Measurements from ENCODE around the gene CTPS1.

CTPS1 gene, protein sequence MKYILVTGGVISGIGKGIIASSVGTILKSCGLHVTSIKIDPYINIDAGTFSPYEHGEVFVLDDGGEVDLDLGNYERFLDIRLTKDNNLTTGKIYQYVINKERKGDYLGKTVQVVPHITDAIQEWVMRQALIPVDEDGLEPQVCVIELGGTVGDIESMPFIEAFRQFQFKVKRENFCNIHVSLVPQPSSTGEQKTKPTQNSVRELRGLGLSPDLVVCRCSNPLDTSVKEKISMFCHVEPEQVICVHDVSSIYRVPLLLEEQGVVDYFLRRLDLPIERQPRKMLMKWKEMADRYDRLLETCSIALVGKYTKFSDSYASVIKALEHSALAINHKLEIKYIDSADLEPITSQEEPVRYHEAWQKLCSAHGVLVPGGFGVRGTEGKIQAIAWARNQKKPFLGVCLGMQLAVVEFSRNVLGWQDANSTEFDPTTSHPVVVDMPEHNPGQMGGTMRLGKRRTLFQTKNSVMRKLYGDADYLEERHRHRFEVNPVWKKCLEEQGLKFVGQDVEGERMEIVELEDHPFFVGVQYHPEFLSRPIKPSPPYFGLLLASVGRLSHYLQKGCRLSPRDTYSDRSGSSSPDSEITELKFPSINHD

DNA sequence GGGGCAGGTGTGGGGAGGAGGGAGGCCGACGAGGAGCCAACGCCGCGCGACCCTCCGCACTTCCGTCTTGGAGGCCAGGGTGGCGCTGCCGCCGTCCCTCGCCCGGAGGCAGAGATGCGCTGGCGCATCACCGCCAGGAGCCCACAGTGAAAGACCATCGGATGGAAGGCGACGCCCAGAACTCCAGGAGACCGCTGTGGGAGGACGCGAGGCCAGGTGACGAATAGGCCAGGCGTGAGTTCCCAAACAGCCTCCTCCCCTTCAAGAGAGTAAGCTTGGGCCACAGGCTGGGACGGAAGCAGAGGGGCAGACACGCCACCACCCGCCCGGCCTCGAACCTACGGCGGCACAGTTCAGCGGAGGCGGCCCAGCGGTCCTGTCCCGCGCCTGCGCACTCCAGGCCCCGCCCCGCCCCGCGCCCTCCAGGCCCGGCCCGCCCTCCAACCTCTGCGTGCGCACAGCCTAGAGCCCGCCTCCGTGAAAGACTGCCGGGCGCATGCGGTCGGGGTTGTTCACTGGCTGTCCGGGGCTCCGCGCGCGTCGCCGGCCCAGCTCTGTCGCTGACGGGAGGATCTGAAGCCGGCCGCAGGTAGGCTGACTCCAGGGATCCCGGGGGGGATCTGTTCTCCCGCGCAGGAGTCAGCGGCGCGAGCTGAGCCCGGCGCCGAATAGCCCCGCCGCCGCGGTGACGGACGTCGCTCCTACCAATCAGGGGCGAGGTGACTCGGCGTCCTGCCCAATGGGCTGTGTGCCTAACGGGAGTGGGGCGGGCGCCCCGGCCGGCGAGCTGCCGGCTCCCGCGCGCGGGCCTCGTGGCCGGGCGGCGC lies at the start of gene CTPS1:
CTPS1 (plus strand) TSS at position 456 of the 827 bp plus-strand sequence. CDS start 3,595 bp downstream, outside the sequence.
- peak; percentile 90 to 91 for DNase-seq (ENCODE audit: low read depth in 2 of 2)

DNA sequence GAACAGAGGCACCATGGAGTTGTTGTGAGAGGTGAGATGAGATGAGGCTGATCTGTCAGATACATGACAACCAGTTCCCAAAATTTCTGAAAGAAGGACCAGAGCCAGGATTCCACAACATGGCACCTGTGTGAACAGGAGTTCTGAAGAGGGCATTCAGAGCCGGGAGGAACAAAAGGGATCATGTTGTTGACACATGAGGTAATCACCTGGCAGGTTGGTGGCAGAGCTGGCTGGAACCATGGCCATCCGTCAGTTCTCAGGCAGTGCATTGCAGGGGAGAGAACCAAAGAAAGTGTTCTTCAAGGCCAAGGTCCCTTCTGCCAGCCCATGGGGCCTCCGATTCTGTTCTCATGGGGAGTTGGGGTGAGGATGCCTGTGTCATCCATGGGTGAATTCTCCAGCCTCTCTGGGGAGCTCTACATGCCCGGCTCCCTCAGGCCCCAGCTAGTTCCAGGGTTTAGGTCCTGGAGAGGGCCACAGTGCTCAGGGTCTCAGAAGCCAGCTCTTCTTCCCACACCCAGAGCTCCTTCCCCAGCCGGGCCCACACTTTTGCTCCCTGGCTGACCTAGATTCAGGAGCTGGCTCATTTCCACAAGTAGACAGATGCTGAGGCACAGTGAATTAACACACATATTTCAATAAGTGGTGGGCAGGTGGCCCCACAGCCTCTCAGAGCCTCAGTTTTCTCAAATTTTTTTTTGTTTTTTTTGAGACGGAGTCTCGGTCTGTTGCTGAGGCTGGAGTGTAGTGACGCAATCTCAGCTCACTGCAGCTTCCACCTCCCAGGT lies 49.1 kb upstream of the CTPS1 start:
- no peak for DNase-seq (ENCODE audit: low read depth in 2 of 2)

DNA sequence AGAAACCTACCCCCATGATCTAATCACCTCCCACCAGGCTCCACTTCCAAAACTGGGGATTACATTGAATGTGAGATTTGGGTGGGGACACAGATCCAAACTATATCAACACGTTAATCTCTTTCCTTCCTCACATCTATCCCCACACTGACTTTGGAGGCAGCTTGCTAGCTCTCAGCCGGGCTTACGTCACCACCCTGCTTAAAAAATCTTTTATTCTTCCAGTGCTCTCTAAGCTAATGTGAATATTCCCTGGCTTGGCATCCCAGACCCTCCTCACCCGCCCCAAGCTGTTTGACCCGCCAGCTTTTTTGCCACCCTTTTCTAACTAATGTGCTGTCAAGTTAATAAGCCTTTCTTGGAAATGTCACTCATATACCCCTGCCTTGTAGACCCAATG lies 47.9 kb upstream of the CTPS1 start:
- DNase-seq (ENCODE audit: low read depth in 2 of 2) = no peak

DNA sequence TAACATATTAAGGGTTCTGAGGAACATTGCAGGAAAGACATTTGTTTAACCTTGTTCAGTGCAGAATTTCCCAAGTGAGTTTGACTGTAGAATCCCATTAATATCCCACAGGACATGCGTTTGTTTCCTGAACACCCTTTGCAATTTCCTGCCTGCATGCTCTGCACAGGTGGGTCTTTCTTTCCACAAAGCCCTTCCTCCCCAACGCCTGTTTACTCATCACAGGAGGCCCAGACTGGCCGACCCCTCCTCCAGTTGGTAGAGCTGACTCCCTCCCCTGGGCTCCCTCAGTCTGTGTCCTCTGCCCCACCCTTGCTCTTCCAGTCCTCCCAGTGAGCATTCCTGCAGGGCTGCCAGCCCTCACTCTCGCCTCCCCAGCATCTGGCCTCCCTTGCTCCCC lies 47.5 kb upstream of the CTPS1 start:
- no peak for DNase-seq (ENCODE audit: low read depth in 2 of 2)

DNA sequence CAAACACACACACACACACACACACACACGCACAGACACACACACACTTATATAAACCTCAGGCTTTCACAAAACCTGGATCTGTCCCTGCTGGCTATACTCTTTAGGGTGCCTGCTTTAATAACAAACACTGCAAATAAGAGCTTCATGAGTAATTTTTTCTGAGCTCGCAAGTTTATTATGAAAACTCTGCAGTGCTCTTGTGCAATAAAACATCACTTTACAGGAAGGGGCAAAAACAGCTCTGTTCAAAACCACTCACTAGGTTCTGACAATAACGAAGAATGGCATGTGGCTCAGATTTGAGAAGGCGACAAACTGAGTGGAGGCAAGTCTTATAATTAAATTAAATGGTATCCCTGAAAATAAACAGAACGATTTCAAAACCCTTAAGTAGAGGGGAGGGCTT lies 42.6 kb upstream of the CTPS1 start:
- no peak for DNase-seq (ENCODE audit: low read depth in 2 of 2)

DNA sequence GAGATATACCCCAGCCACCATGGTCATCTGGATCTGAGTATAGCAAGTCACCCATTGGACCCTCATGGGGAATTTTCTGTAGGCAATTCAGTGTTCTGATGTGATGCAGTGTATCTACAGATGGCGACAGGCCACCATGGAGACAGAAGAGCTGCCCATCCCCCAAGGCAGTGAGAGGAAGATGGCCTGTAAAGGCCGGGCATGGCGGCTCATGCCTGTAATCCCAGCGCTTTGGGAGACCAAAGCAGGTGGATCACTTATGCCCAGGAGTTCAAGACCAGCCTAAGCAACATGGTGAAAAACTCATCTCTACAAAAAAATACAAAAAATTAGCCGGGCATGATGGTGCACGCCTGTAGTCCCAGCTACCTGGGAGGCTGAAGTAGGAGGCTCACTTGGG lies 41.1 kb upstream of the CTPS1 start:
- DNase-seq (ENCODE audit: low read depth in 2 of 2) = no peak

DNA sequence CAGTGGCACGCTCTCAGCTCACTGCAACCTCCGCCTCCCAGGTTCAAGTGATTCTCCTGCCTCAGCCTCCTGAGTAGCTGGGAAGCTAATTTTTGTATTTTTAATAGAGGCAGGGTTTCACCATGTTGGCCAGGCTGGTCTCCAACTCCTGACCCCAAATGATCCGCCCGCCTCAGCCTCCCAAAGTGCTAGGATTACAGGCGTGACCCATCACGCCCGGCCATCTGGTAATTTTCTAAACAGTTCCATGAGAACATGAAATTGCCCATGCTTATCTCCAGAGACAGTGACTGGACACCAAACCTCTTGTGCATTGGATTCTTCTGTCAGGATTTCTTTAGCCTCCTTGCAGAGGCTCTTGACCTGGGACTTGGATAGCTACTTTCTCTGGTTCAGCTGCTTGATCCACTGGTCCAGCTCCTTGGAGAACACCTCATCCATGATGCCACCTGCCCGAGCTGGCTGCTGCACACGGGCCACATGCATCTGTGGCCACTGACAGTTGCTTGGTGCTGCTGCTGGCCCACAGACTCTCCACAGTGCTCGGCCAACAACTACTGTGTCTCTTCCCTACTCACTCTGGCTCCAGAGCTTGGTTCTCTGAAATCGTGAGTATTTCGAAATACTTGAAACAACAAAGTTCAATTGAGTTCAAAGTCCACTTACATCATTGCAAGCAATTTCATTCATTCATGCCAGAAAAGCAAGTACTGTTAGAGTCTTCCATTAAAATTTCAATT lies 40.0 kb upstream of the CTPS1 start:
- no peak for DNase-seq (ENCODE audit: low read depth in 2 of 2)

DNA sequence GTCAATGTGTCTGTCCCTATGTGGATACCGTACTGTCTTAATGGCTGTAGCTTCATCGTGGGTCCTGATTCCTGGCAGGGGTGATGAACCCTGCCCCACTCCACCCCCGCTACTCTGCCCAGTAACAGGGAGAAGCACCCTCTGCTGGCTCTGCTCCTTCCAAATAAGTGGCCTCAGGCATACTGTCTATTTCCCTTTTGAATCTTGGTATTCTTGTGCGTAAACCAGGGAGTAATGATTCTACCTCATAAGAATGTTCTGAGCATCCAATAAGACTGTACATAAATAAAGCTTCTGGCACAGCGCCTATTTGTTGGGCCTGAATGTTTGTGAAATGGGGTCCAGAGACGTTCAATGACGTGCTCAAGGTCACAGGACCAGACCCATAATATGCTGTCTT lies 35.2 kb upstream of the CTPS1 start:
- DNase-seq (ENCODE audit: low read depth in 2 of 2) = no peak

DNA sequence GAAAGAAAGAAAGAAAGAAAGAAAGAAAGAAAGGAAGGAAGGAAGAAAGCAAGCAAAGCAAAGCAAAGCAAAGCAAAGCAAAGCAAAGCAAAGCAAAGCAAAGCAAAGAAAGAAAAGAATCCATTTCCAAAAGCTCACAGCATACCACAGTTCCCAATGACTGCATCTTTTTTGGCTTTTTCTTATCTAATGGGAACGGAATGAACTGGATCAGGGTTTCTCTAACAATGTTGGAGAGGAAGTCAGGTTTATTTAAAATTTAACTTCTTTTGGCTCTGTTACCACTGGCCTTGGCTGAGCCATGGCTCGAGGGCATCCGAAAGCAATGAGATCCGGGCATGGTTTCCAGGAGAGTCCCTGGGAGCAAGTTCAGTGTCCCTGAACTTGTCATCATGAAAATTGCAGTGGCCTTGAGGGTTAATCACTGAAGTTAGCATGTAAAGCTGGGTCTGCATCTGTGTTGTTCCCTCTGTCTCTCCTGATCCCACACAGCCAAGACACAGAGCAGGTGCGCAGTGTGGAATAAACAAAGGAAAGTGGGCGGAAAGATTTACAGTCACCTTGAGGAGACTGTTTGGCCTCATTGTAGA lies 34.6 kb upstream of the CTPS1 start:
- no peak for DNase-seq (ENCODE audit: low read depth in 2 of 2)

DNA sequence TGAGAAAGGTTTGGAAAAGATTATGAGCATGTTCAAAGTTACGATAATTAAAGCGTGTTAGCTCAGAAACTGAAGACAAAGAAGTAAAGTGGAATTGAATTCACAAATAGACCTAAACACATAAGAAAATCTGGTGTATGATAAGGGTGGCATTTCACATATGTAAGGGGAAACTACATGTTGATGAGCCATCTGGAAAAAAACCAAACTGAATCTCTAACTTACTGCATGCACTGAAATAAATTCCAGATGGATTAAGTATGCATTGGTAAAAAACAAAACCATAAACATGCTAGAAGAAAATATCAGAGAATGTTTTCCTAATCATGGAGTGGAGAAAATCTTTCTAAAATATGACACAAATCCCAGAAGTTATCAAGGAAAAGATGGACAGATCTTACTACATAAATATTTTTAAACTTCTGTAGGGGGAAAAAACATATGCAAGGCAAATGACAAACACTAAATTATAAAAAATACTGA lies 34.0 kb upstream of the CTPS1 start:
- no peak for DNase-seq (ENCODE audit: low read depth in 2 of 2)

DNA sequence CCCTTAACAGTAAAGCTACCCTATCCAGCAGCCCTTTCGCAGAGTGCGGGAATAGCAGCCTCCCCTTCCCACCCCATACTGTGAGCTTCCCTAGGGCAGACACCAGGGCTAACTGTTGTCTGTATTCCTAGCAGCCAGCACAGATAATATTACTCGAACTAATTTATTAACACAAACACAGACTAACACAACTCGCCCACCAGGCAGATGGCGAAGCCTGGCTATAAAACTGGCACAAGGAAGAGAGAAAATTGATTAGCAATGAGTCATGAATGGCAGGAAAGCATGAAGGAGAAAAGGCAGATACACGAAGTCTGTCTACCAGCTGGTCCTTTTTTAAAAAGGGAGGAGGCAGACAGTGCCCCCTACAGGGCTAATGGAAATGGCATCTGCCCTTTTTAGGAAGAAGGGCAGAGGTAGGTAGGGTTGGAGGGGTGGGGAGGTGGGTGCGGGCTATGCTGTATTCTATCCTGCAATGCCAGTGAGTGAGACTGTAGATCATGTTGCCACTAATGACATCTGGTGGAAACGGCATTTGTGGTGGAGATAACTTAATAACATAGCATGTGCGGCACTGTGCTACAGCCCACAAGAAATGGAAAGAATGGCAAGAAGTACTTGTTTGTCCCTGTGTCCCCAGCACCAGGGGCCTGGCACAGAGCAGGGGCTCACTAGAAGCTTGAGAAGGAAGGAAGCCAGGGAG lies 30.6 kb upstream of the CTPS1 start:
- peak; percentile 8 to 24 for DNase-seq (ENCODE audit: low read depth in 2 of 2)

DNA sequence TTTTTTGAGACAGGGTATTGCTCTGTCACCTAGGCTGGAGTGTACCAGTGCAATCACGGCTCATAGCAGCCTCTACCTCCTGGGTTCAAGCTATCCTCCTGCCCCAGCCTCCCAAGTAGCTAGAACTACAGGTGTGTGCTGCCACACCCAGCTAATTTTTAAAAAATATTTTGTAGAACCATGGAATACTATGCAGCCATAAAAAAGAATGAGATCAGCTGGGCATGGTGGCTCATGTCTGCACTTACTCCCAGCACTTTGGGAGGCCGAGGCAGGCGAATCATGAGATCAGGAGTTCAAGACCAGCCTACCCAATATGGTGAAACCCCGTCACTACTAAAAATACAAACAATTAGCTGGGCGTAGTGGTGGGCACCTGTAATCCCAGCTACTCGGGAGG lies 29.9 kb upstream of the CTPS1 start:
- DNase-seq (ENCODE audit: low read depth in 2 of 2) = no peak

DNA sequence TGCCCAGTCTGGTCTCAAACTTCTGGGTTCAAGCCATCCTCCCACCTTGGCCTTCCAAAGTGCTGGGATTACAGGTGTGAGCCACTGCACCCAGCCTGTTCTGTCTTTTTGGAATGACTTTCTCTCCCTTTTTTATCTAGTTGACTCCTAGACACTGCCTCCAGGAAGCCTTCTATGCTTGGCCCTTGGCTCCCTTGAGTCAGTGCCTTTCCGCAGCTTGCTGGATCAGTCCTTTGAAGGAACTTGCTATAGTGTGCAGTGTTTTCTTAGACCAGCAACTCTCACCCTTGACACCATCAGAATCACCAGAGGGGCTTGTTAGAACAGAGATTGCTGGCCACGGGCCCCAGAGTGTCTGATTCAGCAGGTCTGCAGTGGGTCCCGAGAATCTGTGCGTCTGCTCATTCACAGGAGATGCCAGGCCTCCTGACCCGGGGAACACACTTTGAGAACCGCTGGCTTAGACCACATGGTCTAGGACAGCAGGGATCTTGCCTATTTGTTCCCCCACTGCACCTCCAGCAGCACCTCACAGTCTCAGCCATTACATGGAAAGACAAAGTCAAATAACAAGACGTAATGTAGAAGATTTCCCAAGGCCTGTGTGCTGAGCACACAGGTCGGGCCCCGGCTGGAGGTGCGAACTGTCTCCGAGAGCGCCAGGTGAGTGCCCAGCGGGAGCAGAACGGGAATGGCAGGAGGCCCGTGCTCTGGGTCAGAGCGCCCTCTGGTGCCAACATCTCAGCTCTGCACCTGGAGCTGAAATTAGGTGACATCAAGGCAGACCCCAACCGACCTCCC lies 27.4 kb upstream of the CTPS1 start:
- DNase-seq (ENCODE audit: low read depth in 2 of 2) = peak; percentile 8 to 17

DNA sequence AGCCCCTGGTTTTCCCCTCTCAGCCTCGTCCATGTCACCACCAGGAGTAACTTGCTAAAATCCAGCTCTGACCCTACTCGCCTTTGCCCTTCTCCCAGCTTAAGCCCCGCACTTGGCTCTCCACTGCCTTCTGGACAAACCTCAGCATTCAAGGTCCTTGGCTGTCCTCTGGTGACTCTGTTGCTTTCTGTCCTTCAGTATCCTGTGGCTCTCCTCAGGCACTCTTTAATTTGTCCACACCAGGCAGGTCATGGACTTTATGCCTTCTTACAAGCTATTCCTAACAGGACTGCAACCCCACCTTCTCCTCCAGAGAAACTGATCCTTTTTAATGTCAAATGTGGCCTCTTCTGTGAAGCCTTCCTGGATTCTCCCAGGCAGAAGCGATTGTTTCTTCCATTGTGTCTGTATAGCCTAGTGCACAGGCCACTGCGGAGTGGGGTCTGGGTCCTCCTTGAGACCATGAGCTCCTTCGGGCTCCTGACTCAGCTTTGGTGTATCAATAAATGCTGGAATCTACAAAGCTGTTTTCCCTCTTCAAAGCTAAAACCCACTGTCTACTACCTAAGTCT lies 26.7 kb upstream of the CTPS1 start:
- no peak for DNase-seq (ENCODE audit: low read depth in 2 of 2)

DNA sequence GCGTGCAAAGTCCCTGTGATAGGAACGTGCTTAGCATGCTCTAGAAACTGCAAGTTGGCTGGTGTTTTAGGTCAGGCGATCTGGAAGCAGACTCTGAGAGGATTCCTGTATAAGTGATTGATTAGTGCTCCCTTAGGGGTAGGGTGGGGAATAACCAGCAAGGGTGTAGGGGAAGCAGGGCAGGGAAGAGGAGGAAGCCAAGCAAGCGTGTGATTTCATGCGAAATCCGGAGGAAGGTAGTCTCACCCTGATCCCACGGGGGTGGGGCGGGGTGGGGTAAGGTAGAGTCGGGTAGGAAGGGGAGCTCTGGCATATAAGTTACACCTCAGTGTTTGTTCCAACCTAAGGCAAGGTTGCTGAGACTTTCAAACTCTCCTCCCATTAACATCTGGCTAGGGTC lies 24.9 kb upstream of the CTPS1 start:
- DNase-seq (ENCODE audit: low read depth in 2 of 2) = no peak

DNA sequence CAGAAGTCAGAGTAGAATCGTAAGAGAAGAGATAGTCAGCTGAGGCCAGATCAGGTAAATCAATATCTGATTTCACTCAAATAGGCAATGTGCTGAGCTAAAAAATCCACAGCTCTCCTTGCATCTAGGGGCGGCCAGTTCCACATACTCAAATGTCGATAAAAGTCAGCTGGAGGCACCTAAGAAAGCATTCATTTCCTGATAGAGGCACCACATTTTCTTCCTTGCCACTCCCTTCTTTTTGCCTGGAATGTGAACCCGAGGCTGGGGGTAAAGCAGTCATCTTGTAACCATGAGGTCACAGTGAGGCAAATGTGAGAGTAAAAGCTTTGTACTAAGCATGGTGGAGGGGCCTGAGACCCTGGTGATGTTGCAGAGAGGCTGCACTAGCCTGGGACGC lies 24.2 kb upstream of the CTPS1 start:
- DNase-seq (ENCODE audit: low read depth in 2 of 2) = no peak

DNA sequence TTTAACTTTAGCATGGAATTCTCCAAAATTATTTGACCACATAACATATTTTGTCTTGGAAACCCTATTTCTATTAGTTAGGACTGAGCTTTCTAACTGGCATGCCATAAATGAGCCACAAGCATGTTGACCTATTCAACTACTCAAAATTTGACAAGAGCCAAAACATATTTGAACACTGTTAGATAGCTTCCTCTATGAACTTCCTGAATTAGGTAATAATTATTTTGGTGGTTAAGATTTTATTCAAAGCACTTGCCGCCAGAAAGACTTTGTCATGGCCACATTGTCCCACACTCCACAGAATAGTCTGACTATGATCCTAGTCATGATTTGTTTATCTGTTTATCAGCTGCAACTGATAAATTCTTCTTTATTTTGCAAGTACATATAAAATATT lies 23.1 kb upstream of the CTPS1 start:
- no peak for DNase-seq (ENCODE audit: low read depth in 2 of 2)

DNA sequence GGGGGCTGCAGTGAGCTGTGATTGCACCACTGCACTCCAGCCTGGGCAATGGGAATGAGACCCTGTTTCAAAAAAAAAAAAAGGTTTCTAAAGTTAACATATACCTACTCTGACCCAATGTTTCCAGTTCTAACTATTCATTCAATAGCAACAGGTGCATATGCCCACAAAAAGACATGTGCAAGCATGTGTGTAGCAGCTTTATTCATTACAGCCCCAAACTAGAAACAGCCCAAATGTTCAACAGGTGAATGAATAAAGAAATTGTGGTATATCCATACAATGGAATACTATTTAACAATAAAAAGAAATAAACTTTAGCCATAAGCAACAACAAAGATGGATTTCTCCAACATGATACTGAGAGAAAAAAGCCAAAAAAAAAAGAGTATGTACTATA lies 21.3 kb upstream of the CTPS1 start:
- no peak for DNase-seq (ENCODE audit: low read depth in 2 of 2)

DNA sequence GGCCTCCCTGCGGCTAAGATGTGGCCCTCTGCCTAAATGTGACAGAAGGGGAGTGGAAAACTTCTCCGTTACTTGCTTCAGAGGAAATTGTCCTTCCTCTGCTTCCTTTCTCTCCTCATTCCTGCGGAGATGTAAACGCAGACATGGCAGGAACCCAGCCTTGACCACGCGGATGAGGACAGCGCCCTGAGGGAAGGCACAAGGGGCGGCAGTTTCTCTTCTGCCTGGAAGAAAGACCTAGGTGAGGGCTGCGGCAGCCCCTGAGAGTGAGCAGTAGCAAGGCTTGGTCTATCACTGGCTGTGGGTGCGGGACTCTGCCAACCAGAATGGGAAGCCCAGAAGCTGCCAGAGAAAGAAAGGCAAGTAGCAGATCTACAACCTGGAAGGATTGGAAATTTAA lies 14.0 kb upstream of the CTPS1 start:
- DNase-seq (ENCODE audit: low read depth in 2 of 2) = no peak

Data from activated CD8-positive, alpha-beta memory T cell treated with anti-CD3 and anti-CD28 coated beads for 4 hours (primary cell).